HuH-7.5 (cell line): ENCODE data around the gene GPC6.

Experiments used
- DNase-seq: peaks from one replicate; pipeline ENCODE4 v3.0.0; 2011; ENCODE audit warnings: low spot score

Gene GPC6

DNA sequence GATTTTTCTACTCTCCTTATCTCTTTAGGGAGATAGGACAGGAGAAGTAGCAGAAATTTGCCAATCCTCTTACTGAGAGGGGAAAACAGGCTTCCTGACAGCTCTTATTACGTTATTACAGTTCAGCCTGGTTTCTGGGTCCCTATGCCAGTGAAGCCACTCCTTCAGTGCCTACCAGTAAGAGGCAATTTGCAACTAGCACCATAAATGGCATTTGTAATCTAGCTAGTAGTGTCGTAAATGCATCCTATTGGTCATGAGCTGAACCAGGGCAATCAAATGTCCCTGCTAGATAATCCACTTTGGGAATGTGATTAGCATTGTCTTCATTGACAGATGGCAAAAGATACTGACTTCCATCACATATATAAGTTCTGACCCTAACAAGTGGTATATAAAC, 824.1 kb downstream of the GPC6 start:
- no peak for DNase-seq

DNA sequence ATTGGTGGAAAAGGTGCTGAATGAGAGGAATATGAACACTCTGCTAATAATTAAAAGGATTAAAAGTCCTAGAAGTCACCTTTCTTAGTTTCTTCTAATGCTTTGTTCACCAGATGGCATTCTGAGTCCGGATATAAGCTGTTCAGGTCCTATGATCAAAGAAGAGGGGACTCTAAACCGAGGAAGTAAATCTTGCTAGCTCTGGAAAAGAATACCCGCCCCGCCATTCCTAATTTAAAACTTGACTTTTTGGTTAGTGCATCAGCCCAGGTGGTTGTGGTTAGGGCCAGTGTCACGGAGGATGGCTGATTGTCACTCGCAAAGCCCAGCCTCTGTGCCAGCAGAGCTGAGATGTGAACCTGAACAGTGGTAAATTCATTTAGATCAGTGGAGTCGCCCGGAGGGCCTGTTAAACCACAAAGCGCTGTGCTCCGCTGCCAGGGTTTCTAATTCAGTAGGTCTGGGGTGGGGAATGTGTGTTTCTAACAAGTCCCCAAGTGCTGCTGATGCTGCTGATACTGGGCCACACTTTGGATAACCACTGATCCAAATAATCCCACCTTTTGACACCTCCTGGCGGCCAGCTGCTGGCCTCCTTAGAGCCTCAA, 827.5 kb downstream of the GPC6 start:
- DNase-seq: no peak

DNA sequence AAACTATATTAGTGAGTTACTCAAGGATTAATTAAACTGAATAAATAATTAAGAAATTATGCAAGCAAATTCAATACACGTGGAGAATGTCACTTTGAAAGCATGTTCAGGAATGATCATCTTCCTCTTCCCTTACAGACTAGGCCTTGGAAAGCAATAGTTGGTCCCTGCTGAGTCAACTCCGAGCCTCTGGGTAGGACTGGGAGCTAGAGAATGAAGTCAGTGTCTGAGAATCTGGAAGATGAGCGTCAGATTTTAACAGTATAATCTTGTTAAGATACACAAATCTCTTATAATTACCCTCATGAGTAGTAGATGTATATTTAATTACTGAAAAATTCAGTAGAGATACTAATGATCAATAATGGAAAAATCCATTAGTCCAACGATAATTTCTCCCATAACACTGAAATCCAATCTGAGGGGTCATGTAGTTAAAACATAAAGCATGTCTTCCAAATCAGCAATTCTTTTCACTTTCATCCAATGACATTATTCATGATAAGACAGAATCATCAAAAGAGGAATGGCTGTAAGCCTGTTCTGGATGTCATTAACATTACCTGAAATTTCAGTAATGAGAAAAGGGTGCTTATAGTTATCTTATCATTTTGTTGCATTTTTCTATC, 829.9 kb downstream of the GPC6 start:
- no peak for DNase-seq

GRCh38 chr13:94057618-94058186, 831.1 kb downstream of the GPC6 start:
- no peak for DNase-seq

- no peak for DNase-seq
Measured at GRCh38 chr13:94058821-94059360, 832.3 kb downstream of the GPC6 start.

DNA sequence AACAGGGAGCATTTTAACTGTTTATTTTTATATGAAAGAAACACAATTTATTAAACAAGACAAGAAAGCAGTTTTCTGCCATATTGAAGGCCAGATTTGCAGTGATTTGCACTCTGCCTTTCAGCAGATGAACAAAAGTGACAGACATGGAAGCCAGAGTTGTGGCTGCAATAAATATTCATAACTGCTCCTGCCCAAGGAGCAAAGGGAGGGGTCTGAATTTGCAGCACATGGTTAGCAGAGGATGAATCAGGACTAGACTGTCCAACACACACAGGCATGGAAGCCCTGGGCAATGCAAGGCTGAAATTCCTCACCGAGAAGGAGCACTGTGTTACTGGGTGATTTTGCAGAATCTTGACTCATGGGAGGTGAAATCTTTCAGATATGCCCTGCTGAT, 834.7 kb downstream of the GPC6 start:
- no peak for DNase-seq

DNA sequence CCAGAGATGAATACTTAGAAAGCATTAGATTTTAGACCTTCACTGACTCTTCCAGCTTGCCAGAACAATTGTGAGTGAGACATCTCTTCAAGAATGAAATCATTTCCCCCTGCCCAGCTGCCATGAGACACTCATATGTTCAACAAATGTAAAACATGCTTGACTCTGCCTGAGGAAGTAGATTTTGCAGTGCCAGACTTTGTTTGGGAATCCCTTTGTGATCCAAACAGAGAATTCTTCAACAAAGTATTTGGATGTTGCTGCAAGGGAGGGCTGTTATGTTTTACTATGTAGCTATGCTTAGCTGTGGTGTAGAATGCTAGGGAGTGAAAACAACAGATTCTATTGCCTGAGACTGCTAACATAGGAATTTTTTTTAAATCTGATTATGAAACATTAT, 836.5 kb downstream of the GPC6 start:
- DNase-seq: no peak

DNA sequence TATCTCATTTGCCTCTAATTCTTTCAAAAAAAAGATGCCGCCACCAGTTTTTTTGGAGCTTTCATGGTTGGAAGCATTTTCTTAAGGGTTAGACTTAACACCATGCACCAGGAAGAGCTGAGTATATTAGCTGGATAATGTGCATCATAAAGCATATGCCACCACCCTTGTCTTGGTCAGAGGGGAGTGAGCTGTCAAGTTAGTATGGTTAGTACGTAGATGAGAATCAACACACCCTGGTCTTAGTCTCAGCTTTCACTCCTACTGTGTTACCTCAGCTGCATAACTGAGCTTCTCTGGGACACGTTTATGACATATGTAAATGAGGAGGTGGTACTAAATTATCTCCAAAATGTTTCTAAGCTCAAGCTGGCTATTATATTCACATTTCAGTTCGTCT, 837.2 kb downstream of the GPC6 start:
- DNase-seq: no peak

- DNase-seq: no peak
Measured at GRCh38 chr13:94065741-94066140, 839.1 kb downstream of the GPC6 start.

DNA sequence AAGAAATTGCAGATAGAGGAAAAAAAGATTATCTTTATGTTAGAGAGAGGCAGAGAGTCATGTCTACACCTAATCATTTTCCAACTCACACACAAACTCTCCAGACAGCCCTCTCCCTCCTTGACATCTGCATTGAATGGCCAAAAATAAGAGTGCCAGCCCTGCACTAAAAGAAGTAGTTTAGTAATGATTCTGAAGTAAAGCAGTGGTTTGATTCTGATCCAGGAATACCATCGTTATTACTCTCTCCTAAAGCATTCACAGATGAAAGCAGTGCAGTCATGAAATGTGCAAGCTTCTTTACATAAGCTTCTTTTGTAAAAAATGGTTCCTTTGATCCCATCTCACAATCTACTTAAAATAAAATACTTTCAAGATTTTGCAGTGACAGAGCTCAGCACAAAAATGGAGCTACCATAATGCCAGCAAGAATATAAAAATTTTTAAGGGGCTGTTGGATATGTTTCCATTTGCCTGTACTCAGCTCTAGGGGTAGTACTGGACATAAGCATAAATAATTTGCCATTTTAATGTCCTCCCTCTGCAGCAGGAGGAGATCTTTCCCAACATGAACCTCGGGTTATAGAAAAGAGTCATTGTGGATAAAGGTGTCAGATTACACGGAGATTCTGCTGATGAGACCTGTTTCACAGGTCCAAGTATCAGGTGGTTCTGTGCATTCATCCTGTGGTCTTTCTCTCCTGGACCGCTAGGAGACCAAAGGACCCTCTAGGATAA, 846.6 kb downstream of the GPC6 start:
- no peak for DNase-seq

- no peak for DNase-seq
Measured at GRCh38 chr13:94079876-94080275, 853.3 kb downstream of the GPC6 start.

- DNase-seq: no peak
Measured at GRCh38 chr13:94080527-94080926, 853.9 kb downstream of the GPC6 start.

GRCh38 chr13:94087100-94087499, 860.5 kb downstream of the GPC6 start:
- DNase-seq: no peak

- DNase-seq: no peak
Measured at GRCh38 chr13:94088742-94089141, 862.1 kb downstream of the GPC6 start.

- DNase-seq: no peak
Measured at GRCh38 chr13:94090773-94091480, 864.3 kb downstream of the GPC6 start.

DNA sequence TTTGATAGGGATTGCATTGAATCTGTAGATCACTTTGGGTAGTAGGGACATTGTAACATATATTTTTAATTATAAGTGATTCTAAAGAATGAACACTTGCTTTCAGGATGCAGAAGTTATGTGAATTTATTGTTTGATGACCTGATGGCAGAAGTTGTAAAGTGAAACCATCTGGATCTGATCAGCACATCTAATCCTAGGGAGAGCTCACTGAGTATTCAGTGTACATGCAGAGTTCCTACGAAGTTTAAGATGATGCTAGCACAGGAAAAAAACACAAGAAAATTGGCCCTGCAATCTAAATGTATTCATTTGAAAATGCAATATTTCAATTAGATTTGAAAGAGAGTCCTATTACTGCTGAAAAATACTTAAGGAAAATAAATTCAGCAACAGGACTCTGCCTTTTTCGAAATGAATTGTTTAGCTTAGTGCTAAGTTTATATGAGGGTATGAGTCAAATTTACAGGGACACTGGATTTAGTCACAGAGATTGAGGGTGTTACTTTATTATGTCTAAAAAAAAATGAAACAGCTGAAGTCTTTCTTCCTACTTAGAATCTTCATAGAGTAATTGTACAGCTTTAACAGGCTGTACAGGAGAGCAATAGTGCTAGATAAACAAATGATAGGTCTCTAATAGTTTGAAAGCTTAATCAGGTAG, 867.2 kb downstream of the GPC6 start:
- no peak for DNase-seq

GRCh38 chr13:94109715-94110374, 883.2 kb downstream of the GPC6 start:
- no peak for DNase-seq

GRCh38 chr13:94112227-94112626, 885.6 kb downstream of the GPC6 start:
- DNase-seq: no peak

DNA sequence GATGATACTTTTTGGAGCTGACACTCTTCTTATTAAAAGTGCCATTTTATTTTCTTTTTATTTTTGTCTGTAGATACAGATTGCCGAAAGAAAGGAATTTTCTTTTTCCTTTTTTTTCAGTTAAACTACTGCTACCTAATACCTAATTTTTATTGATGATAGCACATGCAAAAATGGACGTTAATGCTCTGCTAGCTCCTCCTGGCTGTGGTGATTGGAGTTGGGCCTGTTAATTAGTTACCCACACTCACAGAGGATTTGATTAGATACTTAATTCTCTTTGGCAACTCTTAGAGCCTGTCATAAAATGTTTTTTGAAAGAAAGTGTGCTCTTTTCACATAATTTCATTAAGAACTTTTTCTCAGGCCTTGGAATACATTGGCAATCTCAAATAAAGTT, 886.1 kb downstream of the GPC6 start:
- no peak for DNase-seq

GRCh38 chr13:94113245-94113644, 886.6 kb downstream of the GPC6 start:
- DNase-seq: no peak

DNA sequence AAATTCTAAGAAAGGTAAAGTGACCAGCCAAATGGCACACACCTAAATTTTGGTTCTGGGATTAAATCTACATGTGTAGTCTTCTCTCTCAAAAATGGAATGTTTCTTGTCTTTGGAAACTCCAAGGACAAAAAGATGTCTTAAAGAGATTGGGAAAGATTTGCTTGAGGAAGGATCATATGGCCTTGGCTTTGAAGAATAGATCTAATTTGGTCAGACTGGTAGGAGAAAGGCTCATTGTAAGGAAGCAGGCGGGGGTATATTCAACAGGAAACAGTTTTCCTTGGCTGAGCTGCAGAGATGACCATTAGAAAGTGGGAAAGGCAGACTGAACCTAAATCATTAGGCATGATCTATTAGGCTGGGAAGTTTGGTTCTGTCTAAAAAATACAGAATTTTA, 887.6 kb downstream of the GPC6 start:
- no peak for DNase-seq
